Sigmoid colon (tissue), 7 donors: Measurements from ENCODE around the gene FUT8. TPM values are rescaled to one million over a fixed set of nuclear protein-coding genes. Genes with fewer than 3 reads are reported as not detected.

ENCODE experiments used
- DNase-seq: peaks from one replicate; pipeline ENCODE4 v3.0.0-alpha.2; 2019
- H3K27ac ChIP-seq, 4 donors: fragments of 200-600 bp; sonication (generic); one replicate each; pipeline ENCODE4 v1.5.1; 2016 to 2019; ENCODE audit warnings: mild to moderate bottlenecking in 1 of 4
- H3K27me3 ChIP-seq, 3 donors: fragments of 200-600 bp; sonication (generic); one replicate each; pipeline ENCODE4 v1.5.1; 2019; ENCODE audit warnings: mild to moderate bottlenecking in 1 of 3
- H3K36me3 ChIP-seq, 4 donors: fragments of 200-600 bp; sonication (generic); one replicate each; pipeline ENCODE4 v1.5.1; 2016 to 2019
- H3K4me1 ChIP-seq, 4 donors: fragments of 200-600 bp; sonication (generic); one replicate each; pipeline ENCODE4 v1.5.1; 2017 to 2019
- H3K4me3 ChIP-seq, 4 donors: fragments of 200-600 bp; sonication (generic); one replicate each; pipeline ENCODE4 v1.5.1; 2017 to 2019; ENCODE audit warnings: mild to moderate bottlenecking in 2 of 4, moderate library complexity in 1 of 4
- H3K9me3 ChIP-seq, 4 donors: fragments of 200-600 bp in 3 of 4; sonication (generic) in 3 of 4; one replicate each; pipeline versions ENCODE4 v1.5.1 to v1.6.1; 2013 to 2019
- EP300 ChIP-seq, 4 donors: sonication (generic); formaldehyde crosslinking; IDR thresholded peaks; one replicate each; pipeline ENCODE4 v1.6.1; 2017; ENCODE audit warnings: antibody characterized with exemption in 4 of 4
- POLR2A ChIP-seq, 2 donors: fragments of 450-650 bp; IDR thresholded peaks; one replicate each; pipeline ENCODE4 v1.6.1; 2016; ENCODE audit warnings: antibody characterized with exemption in 2 of 2, mild to moderate bottlenecking in 2 of 2, moderate library complexity in 2 of 2
- POLR2AphosphoS5 ChIP-seq, 4 donors: sonication (generic); formaldehyde crosslinking; IDR thresholded peaks; one replicate each; pipeline ENCODE4 v1.6.1; 2017; ENCODE audit warnings: antibody characterized with exemption in 4 of 4
- WGBS, 2 donors: extraction: QIAGEN DNeasy Blood & Tissue Kit; methylation state at CpG; one replicate each; pipeline ENCODE4 v1.1.7; 2013; 5-methylcytosine and 5-hydroxymethylcytosine counted together
- intact Hi-C: fragments of 100-400 bp; cut with DNase I; formaldehyde crosslinking; loops from one replicate; pipeline ENCODE4 v1.15.1; 2023
- polyA plus RNA-seq, 3 donors: library from polyadenylated mRNA; stranded (reverse); fragments of 200-250 nt; gene quantifications; one replicate each; pipeline ENCODE4 v1.2.3, GENCODE V29; 2013
- total RNA-seq, 4 donors: library from RNA; depleted of rRNA; stranded (reverse); fragments of >200 nt; gene quantifications; one replicate each; pipeline ENCODE4 v1.1.0, GENCODE V29; 2016
- TF ChIP-seq, protein P1 (sequence below), 4 experiments: fragments of 450-650 bp in 3 of 4; fragments of 200-600 bp in 1 of 4; IDR thresholded peaks; one replicate each; pipeline ENCODE4 v1.5.1; 2016 to 2019; ENCODE audit warnings: antibody characterized with exemption in 4 of 4, mild to moderate bottlenecking in 3 of 4, moderate library complexity in 2 of 4
- donor health status: healthy with polysubstance abuse.
- donor health status: Bipolar disorder and iron deficiency.
- donor health status: healthy.

The FUT8 gene
- total and polyA plus RNA-seq, 7 donors, result 2.5 to 53.9 (median 22.0) TPM

DNA sequence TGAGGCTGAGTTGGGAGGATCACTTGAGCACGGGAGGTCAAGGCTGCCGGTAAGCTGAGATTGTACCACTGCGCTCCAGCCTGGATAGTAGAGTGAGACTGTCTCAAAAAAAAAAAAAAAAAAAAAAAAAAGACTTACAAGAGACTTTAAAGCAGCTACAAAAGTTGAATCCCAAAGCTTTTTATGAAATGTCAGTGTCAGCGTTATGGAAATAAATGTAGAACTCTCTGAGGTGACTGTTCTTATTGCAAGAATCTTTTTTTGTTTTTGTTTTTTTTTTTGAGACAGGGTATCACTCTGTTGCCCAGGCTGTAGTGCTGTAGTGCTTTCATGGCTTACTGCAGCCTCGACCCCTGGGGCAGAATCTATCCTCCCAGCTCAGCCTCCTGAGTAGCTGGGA lies 17.2 kb downstream of the FUT8 start:
- WGBS, 2 donors, result 96 to 97% methylated on average over 5 of the region's 5 CpGs
- intact Hi-C loops, result no loop called here
- DNase-seq, result no peak
- Histone ChIP-seq H3K9me3 (no peaks in the 10 kb centered on the region), H3K36me3 (no peaks in the 10 kb centered on the region), H3K27ac (no peak overlapping the region), H3K27me3 (no peaks in the 10 kb centered on the region), H3K4me3 (no peak overlapping the region), H3K4me1 (peaks cover 0 to 25% (median 11%) of the 10 kb centered on the region in 4 donors)
- TF ChIP-seq POLR2A (IDR thresholded peaks at IDR 0.05) (no peak), POLR2AphosphoS5 (IDR thresholded peaks at IDR 0.05) (no peak), EP300 (IDR thresholded peaks at IDR 0.05) (no peak)
- TF ChIP-seq, protein P1, sequence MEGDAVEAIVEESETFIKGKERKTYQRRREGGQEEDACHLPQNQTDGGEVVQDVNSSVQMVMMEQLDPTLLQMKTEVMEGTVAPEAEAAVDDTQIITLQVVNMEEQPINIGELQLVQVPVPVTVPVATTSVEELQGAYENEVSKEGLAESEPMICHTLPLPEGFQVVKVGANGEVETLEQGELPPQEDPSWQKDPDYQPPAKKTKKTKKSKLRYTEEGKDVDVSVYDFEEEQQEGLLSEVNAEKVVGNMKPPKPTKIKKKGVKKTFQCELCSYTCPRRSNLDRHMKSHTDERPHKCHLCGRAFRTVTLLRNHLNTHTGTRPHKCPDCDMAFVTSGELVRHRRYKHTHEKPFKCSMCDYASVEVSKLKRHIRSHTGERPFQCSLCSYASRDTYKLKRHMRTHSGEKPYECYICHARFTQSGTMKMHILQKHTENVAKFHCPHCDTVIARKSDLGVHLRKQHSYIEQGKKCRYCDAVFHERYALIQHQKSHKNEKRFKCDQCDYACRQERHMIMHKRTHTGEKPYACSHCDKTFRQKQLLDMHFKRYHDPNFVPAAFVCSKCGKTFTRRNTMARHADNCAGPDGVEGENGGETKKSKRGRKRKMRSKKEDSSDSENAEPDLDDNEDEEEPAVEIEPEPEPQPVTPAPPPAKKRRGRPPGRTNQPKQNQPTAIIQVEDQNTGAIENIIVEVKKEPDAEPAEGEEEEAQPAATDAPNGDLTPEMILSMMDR (IDR thresholded peaks at IDR 0.05), result no peak

- WGBS, 2 donors, result 97% methylated on average over 7 of the region's 7 CpGs
- intact Hi-C loops, result no loop called here
- H3K4me1 ChIP-seq, result peaks cover 0 to 25% (median 11%) of the 10 kb centered on the region in 4 donors
These were observed 18.7 kb downstream of the FUT8 start for GRCh38 chr14:65431245-65431644.

GRCh38 chr14:65431951-65432350 lies 19.4 kb downstream of the FUT8 start:
- H3K27ac ChIP-seq, result no peak overlapping the region

More at GRCh38 chr14:65431245-65431644, 18.7 kb downstream of the FUT8 start:
- Histone ChIP-seq H3K9me3 (no peaks in the 10 kb centered on the region), H3K36me3 (no peaks in the 10 kb centered on the region), H3K27me3 (no peaks in the 10 kb centered on the region), H3K4me3 (no peak overlapping the region), H3K27ac (no peak overlapping the region)
- TF ChIP-seq EP300 (IDR thresholded peaks at IDR 0.05), result no peak
- TF ChIP-seq, protein P1 (IDR thresholded peaks at IDR 0.05), result no peak
- no peak for TF ChIP-seq POLR2AphosphoS5 (IDR thresholded peaks at IDR 0.05)
- TF ChIP-seq POLR2A (IDR thresholded peaks at IDR 0.05), result no peak
- DNase-seq, result no peak

DNA sequence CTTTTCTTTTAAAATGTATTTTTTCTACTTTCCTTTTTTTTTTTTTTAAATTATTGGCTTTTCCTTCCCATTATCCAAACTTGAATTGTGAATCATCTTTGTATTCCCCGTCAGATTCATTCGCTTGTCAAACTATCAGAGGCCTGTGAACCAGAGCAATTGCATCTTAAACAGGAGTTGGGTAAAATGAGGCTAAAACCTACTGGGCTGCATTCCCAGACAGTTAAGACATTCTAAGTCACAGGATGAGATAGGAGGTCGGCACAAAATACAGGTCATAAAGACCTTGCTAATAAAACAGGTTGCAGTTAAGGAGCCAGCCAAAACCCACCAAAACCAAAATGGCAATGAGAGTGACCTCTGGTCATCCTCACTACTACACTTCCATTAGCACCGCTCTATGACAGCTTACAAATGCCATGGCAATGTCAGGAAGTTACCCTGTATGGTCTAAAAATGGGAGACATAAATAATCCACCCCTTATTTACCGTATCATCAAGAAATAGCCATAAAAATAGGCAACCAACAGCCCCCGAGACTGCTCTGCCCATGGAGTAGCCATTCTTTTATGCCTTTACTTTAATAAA lies 19.9 kb downstream of the FUT8 start:
- H3K4me1 ChIP-seq, result peaks cover 0 to 32% (median 13%) of the 10 kb centered on the region in 4 donors
- intact Hi-C loops, result no loop called here
- no peak overlapping the region for H3K27ac ChIP-seq
- WGBS, 2 donors, result 90 to 91% methylated on average over 6 of the region's 6 CpGs
- H3K27me3 ChIP-seq, result no peaks in the 10 kb centered on the region
- H3K36me3 ChIP-seq, result no peaks in the 10 kb centered on the region
- TF ChIP-seq, protein P1 (IDR thresholded peaks at IDR 0.05), result no peak
- no peak for TF ChIP-seq EP300 (IDR thresholded peaks at IDR 0.05)
- TF ChIP-seq POLR2A (IDR thresholded peaks at IDR 0.05), result no peak
- no peak for TF ChIP-seq POLR2AphosphoS5 (IDR thresholded peaks at IDR 0.05)
- no peaks in the 10 kb centered on the region for H3K9me3 ChIP-seq
- H3K4me3 ChIP-seq, result no peak overlapping the region
- DNase-seq, result no peak

More at GRCh38 chr14:65431951-65432350, 19.4 kb downstream of the FUT8 start:
- Histone ChIP-seq H3K36me3 (no peaks in the 10 kb centered on the region), H3K27me3 (no peaks in the 10 kb centered on the region), H3K4me3 (no peak overlapping the region), H3K9me3 (no peaks in the 10 kb centered on the region), H3K4me1 (peaks cover 0 to 27% (median 12%) of the 10 kb centered on the region in 4 donors)
- 82 to 87% methylated on average over 1 of the region's 1 CpG for WGBS, 2 donors
- TF ChIP-seq POLR2A (IDR thresholded peaks at IDR 0.05) (no peak), POLR2AphosphoS5 (IDR thresholded peaks at IDR 0.05) (no peak), EP300 (IDR thresholded peaks at IDR 0.05) (no peak)
- TF ChIP-seq, protein P1 (IDR thresholded peaks at IDR 0.05), result no peak
- intact Hi-C loops, result no loop called here
- no peak for DNase-seq

DNA sequence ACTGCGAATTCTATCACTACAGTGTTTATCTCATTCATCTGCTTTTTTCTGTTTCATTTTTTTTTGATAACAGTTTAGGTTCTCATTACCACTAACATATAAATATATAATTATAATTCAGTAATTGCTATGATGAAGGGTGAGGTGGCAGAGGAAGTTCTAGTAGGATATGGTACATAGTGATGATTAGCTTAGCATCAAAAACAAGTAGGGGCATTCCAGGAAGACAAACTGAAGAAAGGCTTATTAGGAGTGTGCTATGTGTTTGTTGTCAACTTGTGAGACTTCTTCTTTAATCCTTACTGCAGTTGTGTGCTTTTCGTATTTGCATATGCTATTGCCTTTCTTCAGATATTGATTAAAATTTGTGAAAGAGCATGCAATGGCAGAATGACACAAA lies 20.6 kb downstream of the FUT8 start:
- H3K27me3 ChIP-seq, result no peaks in the 10 kb centered on the region
- intact Hi-C loops, result no loop called here
- DNase-seq, result no peak
- WGBS, 2 donors, result 89 to 94% methylated on average over 2 of the region's 2 CpGs
- no peaks in the 10 kb centered on the region for H3K36me3 ChIP-seq
- no peaks in the 10 kb centered on the region for H3K9me3 ChIP-seq
- peaks cover 0 to 38% (median 14%) of the 10 kb centered on the region in 4 donors for H3K4me1 ChIP-seq
- TF ChIP-seq EP300 (IDR thresholded peaks at IDR 0.05) (no peak), POLR2AphosphoS5 (IDR thresholded peaks at IDR 0.05) (no peak), POLR2A (IDR thresholded peaks at IDR 0.05) (no peak)
- TF ChIP-seq, protein P1 (IDR thresholded peaks at IDR 0.05), result no peak
- no peak overlapping the region for H3K27ac ChIP-seq
- no peak overlapping the region for H3K4me3 ChIP-seq
